HG03066 (cell line): ENCODE results near the gene P4HA3.

Source experiments
- ATAC-seq: cut with Tn5 transposase; IDR thresholded peaks from one replicate; pipeline ENCODE4 v1.9.1; 2021; ENCODE audit warnings: low read depth; ENCODE audit not compliant: unreplicated experiment

P4HA3 gene

DNA sequence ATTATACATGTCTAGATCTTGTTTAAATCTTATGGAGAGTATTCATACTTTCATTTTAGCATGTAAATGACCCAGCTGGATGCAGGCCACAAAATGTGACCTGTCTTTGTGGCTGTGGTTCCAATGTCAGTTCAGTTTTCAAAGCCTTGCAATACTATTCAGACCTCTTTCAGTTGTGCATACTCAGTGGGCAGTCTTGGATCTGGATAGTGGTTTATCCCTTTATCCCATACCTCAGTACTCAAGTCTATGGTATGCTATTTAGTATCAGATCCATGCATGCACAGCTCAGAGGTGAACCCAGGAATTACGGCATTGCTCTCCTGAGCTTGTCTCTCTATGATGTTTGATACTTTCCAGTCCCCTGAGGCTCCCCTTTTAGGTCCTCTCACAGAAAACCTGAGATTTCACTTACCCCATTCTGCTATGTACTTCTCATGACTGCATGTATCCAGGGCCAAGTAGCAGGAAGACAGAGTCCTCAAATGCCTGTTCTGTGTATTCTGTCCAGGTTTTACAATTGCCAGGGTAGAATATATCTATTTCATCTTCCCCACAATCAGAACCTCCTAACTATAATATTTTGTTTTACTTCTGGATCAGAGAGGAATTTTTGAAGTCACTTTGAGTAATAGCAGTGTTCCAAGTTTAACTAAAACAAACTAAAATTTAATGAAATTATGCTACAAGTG, 6.9 kb upstream of the P4HA3 start:
- ATAC-seq = no peak

DNA sequence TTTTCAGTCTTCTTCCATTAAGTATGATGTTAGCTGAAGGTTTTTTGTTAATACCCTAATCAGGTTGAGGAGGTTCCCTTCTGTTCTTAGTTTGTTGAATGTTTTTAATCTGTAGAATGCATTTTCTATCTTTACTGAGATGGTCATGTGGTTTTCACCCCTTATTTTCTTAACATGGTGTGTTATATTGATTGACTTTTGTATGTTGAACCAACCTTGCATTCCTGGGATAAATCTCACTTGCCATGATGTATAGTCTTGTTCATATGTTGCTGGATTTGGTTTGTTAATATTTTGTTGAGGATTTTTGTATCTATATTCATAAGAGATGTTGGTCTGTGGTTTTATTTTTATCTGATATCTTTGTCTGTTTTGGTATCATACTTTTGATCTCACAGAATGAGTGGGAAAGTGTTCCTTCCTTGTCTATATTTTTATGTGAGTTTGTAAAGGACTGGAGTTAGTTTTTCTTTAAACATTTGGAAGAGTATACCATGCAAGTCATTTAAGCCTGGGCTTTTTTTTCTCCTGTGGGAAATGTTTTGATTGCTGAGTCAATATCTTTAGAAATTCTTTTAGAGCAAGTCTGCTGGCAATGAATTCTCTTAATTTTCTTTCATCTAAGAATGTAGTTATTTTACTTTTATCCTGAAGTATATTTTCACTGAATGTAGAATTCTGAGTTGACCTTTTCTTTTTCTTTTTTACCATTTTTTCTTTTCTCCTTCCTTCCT, 5.5 kb upstream of the P4HA3 start:
- ATAC-seq = no peak

DNA sequence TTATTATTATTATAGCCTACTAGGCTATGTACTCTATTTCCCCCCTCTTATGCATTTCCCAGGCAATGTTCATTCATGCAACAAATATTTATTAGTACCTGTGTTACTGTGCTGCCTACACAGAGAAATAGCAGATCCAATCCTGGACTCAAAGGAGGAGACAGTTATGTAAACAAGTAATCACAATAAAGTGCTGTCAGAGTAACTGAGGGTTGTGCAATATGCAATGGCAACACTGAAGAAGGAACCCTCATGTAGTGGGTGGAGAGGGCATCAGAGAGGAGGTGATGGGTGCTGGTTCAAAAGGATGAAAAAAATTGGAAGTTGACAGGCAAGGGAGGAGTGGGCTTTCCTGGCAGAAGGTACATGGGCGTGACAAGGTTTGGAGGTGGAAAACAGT, 886 bp upstream of the P4HA3 start:
- ATAC-seq = no peak

DNA sequence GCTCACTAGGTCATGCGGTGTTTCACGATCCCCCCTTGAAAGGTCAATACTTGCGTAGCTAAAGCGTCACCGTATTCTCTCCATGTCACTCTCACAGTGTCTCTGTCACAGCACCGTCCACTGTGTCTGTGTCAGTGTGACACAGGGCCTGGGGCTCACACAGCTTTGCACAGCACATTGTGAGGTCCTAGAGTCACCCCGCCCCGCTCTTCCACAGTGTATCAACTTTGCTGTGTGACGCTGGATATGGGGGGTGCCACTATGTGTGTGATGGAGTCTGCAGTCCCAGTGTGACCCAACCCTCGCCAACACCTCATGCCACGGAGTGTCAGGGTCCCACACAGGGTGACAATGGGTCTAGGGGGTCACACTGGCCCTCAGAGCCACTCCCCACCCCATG, 583 bp downstream of the P4HA3 start:
- ATAC-seq = no peak

DNA sequence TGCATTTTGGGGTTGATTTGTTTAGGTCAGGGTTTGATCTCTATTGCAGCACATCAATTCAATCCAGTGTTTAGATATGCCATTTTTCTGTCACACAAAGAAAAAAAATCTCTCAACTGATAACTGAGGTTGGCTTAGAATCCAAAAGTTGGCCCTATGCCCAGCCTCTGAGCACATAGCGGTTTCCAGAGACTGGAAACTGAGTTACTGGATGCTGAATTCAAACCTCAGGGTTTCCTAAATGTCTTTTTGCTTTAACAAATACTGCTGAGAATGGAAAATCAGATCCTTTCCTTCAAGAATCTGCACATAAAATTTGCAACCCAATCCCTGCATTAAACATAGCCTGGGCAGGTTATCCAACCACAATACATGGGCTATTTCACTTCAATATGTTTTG, 4.0 kb downstream of the P4HA3 start:
- no peak for ATAC-seq

DNA sequence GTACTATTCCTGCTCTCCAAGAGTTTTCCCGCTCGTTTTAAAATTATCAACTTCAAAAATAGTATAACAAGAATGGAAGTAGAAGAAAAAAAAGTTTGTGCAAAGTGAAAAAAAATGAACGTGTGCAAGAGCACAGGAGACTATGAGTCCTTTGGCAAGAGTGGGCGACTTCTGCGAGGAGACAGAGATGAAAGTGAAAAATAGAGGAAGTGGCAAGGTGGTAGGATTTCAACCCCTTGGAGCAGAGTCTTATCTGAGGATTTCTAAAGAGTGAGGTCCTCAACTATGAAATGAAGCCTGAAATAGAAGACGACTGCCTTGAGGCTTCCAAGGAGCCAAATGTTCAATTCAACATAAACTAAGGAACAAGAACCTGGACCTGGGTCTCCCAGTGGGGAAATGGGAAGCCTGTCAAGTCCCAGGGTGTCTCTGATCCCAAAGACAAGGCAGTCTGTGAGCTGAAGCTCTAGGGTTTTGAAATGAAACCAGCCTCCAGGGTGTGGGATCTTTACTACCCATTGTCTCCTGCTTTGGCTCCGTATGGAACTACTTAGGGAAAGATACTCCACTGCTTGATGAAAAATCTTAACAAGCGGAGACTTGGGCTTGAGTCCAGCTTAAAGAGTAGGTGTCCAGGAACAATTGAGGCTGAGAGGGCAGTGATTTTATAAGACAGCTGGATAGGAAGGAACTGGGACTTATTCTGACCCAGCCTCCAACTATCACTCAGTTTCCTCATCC, 4.8 kb downstream of the P4HA3 start:
- no peak for ATAC-seq

DNA sequence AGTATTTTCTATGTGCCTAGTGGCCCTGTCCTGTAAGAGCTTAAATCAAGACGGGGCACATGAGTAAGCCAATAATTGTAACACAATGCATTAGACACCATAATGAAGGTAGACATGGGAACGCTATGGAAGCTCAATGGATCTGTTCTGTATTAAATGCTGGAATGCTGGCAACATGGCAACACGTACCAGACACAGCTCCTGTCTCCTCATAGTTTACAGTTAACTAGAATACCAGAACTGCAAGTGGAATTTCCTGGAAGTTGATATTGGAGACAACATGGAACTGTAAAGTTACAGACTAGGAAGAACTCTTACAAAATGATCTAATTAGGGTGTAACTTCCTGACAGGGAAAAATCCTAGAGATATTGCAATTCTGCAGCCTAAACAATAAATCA, 12.4 kb downstream of the P4HA3 start:
- no peak for ATAC-seq

DNA sequence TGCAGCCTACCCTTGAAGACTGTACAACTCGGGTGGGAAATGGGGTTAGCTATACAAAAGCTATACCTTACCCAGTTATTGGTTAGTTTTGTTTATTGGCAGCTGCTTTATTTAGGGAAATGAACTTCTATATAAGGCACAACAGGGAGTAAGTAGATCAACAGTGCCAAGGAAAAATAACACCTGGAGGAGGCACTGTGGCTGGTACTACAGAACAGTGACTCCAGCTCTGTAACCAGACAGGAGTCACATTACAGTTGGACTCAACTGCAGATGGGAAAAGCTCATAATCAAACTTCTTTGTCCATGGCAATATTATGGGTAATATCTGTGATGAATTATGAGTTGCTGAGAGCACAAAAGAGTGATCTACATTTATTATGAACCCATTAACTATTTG, 14.0 kb downstream of the P4HA3 start:
- no peak for ATAC-seq

DNA sequence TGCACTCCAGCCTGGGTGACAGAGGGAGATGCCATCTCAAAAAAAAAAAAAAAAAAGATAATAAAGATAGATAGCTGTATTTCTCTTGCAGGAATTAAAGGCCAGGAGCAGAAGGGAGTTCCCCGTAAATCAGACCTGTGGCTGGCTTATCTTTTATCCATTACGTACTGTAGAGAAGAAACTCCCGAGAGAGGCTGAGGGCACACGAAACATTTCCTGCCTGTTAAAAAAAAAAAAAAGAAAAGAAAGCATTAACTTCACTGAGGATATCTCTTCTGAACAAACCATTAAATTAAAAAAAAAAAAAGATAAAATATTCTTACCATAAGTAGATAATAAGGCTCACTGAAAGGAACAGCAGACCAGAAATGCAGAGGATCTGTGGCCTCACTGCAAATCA, 22.5 kb downstream of the P4HA3 start:
- ATAC-seq = no peak

DNA sequence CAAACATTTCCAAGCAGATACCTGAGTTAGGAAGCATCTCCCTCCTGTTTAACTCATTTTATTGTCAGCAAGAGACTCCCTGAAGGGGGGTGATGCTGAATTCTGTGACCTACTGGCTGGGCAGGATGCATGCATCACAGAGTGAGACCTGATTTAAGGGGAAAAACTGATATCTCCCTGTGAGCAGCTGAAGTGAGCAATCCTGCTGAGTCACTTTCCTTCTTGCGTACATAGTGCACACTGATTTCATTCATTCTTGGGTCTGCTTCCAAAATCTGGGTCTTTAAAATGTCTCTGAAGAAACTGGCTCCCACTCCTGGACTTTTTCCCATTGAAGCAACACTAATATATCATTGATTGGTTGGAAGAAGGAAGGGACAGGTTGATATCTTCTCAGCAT, 23.3 kb downstream of the P4HA3 start:
- no peak for ATAC-seq

DNA sequence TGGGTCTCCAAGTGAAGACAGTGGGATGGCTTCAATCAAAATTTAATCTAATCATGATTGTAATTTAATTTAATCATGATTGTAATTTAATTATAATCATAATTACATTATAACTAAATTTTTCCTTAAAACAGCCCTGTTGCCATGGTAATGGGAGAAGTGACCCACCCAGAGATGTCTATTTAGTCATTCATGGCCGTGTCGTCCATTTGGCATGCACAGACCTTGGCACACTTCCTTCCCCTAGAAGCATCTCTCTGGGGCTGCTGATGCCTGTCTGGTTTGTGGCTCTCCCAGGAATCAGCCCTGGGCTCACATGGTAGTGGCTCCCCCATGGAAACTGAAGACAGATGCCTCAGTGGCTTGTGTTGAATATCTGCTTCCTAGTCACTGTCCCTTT, 27.0 kb downstream of the P4HA3 start:
- ATAC-seq = no peak

DNA sequence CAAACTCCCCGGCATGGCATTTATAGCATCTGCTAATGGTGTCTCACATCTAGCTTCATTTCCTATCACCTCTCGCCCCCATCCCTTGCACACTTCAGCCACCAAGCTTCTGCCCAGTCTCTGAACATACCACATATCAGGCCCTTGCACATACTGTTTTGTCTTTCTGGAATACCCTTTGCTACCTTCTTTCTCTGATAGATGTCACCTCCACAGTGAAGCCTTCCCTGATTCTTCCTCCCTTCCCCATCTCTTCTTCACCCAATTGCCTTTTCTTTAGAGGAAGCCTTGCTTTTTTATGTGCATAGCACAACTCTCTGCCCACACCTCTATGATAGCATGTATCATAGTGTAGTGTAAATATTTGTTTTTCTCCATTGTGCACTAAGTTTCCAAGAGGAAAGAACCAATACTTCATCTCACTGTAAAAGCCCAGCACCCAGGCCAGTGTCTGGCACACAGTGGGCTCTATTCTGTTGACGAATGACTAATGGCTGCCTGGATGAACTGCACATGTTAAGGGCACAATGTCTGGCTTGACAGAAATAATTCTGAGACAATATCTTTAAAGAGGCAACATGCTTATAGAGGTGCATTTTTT, 27.8 kb downstream of the P4HA3 start:
- no peak for ATAC-seq

DNA sequence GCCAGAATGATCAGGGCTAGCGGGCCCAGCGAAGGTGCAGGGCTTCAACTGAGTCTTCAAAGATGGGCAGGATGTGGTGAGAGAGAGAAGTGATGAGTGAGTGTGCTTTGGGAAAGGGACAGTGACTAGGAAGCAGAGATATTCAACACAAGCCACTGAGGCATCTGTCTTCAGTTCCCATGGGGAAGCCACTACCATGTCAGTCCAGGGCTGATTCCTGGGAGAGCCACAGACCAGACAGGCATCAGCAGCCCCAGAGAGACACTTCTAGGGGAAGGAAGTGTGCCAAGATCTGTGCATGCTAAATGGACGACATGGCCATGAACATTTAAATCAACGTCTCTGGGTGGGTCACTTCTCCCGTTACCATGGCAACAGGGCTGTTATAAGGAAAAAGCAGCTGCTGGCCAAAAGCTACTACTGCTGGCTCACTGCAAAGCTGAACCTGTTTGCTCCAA, 28.5 kb downstream of the P4HA3 start:
- ATAC-seq = no peak

DNA sequence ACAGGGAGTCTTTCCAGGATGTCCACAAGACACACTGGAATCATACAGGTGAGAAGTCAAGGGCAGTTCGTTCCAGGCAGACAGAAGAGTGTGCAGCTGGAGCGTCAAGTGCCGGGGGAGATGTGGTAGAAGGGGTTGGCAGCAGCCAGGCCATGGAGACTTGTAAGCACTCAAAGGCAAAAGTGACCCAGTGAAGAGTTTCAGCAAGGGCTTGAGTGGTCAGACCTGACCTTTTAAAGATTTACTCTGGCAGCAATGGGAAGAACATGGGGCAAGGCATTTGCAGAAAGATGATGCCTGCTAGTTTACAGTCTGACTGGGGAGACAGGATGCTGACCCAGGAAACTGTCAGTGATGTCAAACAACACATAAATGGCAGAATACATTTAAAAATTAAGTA, 29.0 kb downstream of the P4HA3 start:
- no peak for ATAC-seq

DNA sequence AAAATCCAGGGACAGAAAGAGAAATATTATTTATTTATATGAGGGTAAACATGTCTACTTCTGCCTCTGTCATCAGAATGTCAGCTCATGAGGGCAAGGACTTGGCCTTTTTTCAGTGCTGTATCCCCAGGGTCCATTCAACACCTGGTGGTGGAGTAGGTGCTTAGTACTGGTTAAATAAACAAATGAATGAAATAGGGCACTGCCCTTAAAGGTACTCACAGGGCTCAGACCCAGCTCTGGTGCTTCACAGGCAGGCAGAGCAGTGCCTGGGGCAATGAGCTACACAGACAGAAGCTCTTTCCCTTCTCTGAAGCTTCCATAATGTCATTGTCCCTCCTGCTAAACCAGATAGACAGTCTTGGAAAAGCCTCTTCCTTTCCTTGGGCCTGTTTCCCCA, 30.9 kb downstream of the P4HA3 start:
- ATAC-seq = no peak

DNA sequence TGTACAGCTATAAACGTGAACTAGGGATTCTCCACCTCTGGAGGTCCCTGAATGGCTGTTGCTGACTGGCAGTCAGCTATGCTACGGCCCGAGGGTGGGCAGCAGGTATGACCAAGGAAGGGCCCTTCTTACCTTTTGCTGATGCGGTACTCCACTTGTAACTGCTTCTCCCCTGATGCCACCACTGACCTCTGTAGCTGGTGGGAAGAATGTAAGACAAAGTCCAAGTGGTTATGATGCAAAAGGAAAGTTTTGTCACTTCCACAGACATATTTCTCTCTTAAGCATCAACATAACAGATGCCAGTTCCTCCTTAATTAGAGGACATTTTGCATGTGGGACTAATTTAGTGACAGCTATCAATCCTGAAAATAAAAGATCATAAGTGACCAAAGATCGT, 32.2 kb downstream of the P4HA3 start:
- ATAC-seq = no peak

DNA sequence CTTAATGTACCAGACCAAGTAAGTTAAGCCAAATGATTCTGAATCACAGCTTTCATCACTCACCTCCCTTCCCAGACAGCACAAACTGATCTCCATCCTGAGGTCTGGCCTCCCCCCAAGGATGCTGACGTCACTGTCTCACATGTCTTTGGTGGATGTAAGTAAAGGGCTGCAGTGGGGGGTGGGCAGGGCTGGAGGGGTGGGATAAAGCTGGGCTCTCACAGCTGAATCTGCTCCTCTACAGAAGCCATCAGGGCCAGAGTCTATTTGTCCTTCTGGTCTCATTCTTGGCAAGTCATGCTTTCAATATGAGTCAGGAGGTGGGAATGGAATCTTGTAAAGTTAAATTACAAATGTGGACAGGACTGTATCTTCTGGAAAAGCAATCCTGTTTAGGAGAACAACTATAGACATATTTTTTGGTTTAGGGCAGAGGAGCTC, 32.7 kb downstream of the P4HA3 start:
- no peak for ATAC-seq

DNA sequence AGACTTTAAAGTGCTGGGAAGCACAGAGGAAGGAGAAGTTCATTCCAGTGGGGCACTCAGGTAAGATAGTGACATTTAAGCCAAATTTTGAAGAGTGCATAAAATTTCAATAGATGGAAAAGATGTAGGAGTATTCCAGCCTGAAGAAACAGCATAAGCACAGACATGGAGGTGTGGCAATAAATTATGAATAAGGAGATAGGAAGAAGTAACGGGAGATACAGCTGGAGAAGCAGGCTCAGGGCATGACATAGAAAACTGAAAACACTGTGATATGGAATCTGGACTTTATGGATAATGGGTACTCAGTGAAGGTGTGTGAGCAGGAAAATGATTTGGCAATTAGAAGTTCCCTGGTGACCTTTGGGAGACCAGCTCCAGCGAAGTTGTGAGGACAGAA, 33.3 kb downstream of the P4HA3 start:
- no peak for ATAC-seq

DNA sequence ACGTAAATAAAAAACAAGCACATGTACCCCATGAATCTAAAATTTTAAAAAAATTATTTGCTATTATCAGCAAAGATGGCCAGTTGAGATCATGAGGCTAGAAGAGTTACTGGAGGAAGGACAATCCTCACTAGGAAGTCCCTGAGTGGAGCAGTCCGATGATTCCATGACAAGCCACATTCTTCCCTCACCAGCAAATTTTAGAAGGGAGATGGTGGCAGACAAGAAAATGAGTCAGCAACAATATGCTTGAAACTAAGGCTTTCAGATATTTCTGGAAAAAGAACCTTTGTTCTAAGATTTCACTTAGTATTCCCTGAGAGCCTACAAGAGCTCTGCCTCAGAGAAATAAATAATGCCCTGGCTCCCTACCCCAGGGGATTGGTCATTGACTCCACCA, 34.9 kb downstream of the P4HA3 start:
- ATAC-seq = no peak

DNA sequence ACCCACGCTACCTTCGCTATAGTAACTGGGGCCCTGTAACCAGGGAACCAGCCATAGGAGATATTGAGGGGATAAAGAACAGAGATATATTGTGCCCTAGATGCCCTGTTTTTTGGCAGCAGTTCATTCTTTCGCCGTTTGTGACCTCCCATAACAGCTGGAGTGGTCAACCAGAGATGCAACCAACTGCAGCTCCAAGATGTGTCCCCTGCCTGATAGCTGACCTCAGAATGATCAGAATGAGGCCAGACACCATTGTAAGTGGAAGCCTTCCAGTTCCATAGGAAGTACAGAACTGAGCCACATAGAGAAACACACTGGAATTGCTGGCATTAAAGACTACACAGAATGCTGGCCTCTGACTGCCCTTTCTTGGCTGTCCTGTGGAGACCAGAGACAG, 39.2 kb downstream of the P4HA3 start:
- ATAC-seq = no peak

DNA sequence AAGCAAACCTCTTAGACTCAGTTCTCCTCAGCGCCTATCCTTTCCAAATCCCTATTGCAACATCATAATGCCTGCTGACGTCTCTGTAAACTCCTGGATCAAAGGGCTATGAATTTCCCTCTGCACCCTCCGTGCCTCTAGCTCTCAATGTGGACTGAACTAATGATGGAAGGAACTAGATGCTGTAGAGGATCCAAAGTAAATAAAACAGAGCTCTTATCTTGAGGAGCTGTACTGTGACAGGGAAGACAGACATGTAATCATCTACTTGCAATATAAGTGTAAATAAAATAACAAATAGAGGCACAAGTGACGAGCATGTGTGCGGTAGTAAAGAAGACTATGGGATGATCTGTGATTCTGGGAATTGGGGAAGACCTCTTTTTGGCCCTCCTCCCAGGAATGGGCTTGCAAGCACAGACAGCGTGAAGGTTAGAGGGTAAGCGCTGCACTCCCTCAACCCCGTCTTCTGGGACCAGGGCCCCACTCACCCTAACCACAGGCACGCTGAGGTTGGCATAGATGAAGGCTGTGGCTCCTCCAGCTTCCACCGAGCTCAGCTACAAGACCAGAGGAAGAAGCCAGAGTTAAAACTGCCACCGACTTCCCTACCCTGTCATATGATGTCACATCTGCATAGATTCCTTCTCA, 42.2 kb downstream of the P4HA3 start:
- no peak for ATAC-seq
